Activated CD4-positive, alpha-beta memory T cell treated with anti-CD3 and anti-CD28 coated beads for 36 hours (primary cell): ENCODE data around the gene VAV3. TPM values are rescaled to one million over a fixed set of nuclear protein-coding genes. Genes with fewer than 3 reads are reported as not detected.

ENCODE experiments used
- CTCF ChIA-PET: fragments of 350-600 bp; sonication (Branson Sonifier 250); formaldehyde crosslinking; loops from one replicate; lab custom pipeline; 2021; ENCODE audit warnings: antibody characterized with exemption, inconsistent platforms; lab: Charles Lee
- POLR2A ChIA-PET: fragments of 350-600 bp; sonication (Branson Sonifier 250); formaldehyde crosslinking; loops from one replicate; lab custom pipeline; 2021; ENCODE audit warnings: antibody characterized with exemption; lab: Charles Lee
- DNase-seq: peaks from one replicate; pipeline ENCODE4 v3.0.0-alpha.2; 2020
- H3K27ac Mint-ChIP-seq: one replicate; pipeline ENCODE4 v1.8.0; 2021; ENCODE audit warnings: mixed read lengths
- H3K27me3 Mint-ChIP-seq: one replicate; pipeline ENCODE4 v1.8.0; 2021; ENCODE audit warnings: mixed read lengths
- H3K36me3 Mint-ChIP-seq: one replicate; pipeline ENCODE4 v1.8.0; 2021; ENCODE audit warnings: mixed read lengths
- H3K4me1 Mint-ChIP-seq: one replicate; pipeline ENCODE4 v1.8.0; 2021; ENCODE audit warnings: low read depth, mixed read lengths
- H3K4me3 Mint-ChIP-seq: one replicate; pipeline ENCODE4 v1.8.0; 2021; ENCODE audit warnings: mild to moderate bottlenecking, mixed read lengths
- H3K9me3 Mint-ChIP-seq: one replicate; pipeline ENCODE4 v1.8.0; 2021; ENCODE audit warnings: mixed read lengths
- intact Hi-C: fragments of 100-400 bp; cut with micrococcal nuclease; formaldehyde crosslinking; loops from one replicate; pipeline ENCODE4 v1.15.1; 2023
- total RNA-seq, 2 experiments: library from RNA; stranded (reverse); gene quantifications; one replicate each; pipeline ENCODE4 v1.2.3, GENCODE V29; 2021

The VAV3 gene
- total RNA-seq, 2 experiments from 2014 or later = 2.3 to 3.3 TPM

DNA sequence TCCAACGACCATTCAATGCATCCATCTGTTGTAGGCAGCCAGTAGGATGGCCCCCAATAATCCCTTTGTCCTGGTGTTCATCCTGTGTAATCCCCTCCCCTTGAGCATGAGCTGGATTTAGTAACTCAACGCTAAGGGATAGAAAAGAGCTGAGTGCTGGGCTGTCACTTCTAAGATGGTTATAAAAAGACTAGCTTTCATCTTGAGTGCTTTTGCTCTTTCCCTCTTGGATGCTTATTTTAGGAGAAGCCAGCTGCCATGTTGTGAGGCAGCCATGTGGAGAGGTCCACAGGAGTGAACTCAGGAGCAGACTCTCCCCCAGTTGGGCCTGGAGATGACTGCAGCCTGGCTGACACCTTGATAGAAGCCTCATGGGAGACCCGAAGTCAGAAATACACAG is 401.5 kb downstream of the VAV3 start:
- no peak overlapping the region for H3K4me3 Mint-ChIP-seq
- ChIA-PET CTCF (no interaction called here), POLR2A (no interaction called here)
- DNase-seq = no peak
- intact Hi-C loops = no loop called here
- H3K9me3 Mint-ChIP-seq = no peaks in the 10 kb centered on the region
- H3K4me1 Mint-ChIP-seq = no peaks in the 10 kb centered on the region
- no peak overlapping the region for H3K27ac Mint-ChIP-seq
- no peaks in the 10 kb centered on the region for H3K36me3 Mint-ChIP-seq
- no peaks in the 10 kb centered on the region for H3K27me3 Mint-ChIP-seq

DNA sequence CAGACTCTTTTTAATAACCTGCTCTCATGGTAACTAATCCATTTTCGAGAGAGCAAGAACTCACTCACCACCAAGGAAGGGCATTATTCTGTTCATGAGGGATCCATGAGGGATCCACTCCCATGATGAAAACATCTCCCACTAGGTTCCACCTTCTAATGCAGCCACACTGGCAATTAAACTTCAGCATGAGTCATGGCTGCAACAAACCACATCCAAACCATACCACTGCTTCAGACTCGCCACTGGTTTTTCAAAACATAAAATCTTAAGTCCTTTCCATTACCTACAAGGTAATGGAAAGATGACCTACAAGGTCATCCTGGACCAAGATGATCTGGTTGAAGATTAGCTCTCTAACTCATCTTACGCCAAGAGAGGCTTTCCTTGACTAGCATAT is 405.1 kb downstream of the VAV3 start:
- Mint-ChIP-seq H3K4me1 (no peaks in the 10 kb centered on the region), H3K4me3 (no peak overlapping the region), H3K9me3 (no peaks in the 10 kb centered on the region), H3K36me3 (no peaks in the 10 kb centered on the region), H3K27me3 (peaks cover 1% of the 10 kb centered on the region), H3K27ac (no peak overlapping the region)
- ChIA-PET CTCF (no interaction called here), POLR2A (no interaction called here)
- intact Hi-C loops = no loop called here
- DNase-seq = no peak

DNA sequence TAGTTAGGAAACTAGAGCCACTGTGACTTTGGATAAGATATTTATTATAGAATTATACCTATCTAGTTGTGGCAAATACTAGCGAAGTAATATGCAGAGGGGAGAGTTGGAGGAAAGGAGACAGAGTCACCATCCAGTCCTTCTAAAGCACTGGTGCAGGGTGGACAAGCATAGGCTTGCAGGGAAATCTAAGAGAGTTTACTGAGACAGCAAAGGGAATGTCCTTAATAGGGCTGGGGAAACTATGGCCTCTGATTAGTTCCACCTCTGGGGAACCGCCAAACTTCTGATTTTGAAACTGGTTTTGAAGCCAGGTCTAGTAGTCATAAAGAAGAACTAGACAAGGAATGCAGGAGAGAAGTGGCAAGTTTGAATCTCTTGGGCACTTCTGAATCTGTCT is 407.9 kb downstream of the VAV3 start:
- intact Hi-C loops = no loop called here
- DNase-seq = no peak
- Mint-ChIP-seq H3K36me3 (no peaks in the 10 kb centered on the region), H3K4me3 (no peak overlapping the region), H3K27me3 (peaks cover 1% of the 10 kb centered on the region), H3K4me1 (no peaks in the 10 kb centered on the region), H3K9me3 (no peaks in the 10 kb centered on the region), H3K27ac (no peak overlapping the region)
- ChIA-PET POLR2A (no interaction called here), CTCF (no interaction called here)

DNA sequence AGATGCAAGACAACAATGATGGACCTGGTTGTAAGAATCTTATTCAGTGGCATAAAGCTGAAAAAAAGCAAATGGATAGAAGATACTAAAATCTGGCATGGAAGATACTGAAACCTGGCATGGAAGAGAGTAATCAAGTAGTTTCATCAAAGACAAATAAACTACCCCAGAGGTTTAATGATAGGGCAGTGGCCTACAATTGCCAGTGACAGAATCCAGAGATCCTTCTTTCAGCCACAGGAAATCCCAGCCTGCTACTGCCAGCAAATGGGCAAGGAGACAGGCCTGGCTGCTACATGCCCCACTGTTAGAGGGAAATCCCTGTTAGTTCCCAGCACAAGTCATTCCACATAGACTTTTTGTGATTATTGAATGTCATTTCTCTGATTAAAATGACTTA is 409.4 kb downstream of the VAV3 start:
- Mint-ChIP-seq H3K36me3 (no peaks in the 10 kb centered on the region), H3K4me3 (no peak overlapping the region), H3K9me3 (no peaks in the 10 kb centered on the region), H3K27me3 (peaks cover 1% of the 10 kb centered on the region), H3K27ac (no peak overlapping the region), H3K4me1 (no peaks in the 10 kb centered on the region)
- intact Hi-C loops = no loop called here
- no peak for DNase-seq
- ChIA-PET CTCF (no interaction called here), POLR2A (no interaction called here)

DNA sequence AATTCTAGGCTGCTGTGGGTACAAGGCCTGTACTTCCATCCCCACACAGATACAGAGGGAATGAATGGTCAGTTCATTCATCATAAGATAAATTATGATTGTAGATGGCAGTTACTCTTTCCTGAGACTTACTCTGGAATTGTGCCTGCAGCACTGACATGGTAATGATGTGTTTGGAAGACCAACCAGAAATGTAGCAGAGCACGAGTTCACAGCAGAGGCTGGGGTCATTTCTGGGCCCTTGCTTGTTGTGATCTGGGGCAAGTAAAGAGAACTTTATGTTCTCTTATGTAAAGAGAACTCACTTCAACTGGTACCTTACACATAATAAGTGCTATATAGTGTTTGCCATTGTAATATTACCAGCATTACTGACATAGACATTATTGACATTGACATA is 412.2 kb downstream of the VAV3 start:
- Mint-ChIP-seq H3K36me3 (no peaks in the 10 kb centered on the region), H3K4me3 (no peak overlapping the region), H3K27ac (no peak overlapping the region), H3K9me3 (no peaks in the 10 kb centered on the region), H3K4me1 (no peaks in the 10 kb centered on the region), H3K27me3 (peaks cover 1% of the 10 kb centered on the region)
- CTCF ChIA-PET = no interaction called here
- POLR2A ChIA-PET = no interaction called here
- DNase-seq = no peak
- intact Hi-C loops = no loop called here

DNA sequence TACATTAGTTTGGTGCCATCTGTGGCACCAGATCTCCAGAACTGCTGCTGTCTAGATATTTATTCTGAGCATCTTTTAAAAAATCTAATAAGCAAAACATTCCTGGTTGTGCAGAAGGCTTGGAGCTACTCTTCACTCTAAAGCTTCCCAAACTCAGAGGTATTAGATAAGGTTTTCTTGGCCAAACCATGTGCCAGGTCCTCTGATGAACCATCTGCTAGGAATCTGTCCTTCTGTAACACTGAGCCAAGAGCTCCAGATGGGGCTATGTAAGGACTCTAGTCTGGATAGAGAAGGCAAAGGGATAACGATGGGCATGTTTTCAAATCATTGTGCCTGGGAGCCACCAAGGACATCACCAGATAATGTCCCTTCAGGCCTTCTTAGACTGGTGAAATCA is 413.5 kb downstream of the VAV3 start:
- POLR2A ChIA-PET = no interaction called here
- intact Hi-C loops = no loop called here
- Mint-ChIP-seq H3K4me3 (no peak overlapping the region), H3K27me3 (peaks cover 1% of the 10 kb centered on the region), H3K9me3 (no peaks in the 10 kb centered on the region), H3K36me3 (no peaks in the 10 kb centered on the region), H3K4me1 (no peaks in the 10 kb centered on the region), H3K27ac (no peak overlapping the region)
- DNase-seq = no peak
- CTCF ChIA-PET = no interaction called here

DNA sequence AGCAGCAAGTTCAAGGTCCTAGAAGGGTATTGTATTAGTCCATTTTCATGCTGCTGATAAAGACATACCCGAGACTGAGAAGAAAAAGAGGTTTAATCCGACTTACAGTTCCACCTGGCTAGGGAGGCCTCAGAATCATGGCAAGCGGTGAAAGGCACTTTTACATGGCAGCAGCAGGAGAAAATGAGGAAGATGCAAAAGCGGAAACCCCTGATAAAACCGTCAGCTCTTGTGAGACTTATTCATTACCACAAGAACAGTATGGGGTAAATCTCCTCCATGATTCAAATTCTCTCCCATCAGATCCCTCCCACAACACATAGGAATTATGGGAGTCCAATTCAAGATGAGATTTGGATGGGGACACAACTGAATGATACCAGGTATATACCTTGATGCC is 414.6 kb downstream of the VAV3 start:
- H3K4me1 Mint-ChIP-seq = no peaks in the 10 kb centered on the region
- intact Hi-C loops = no loop called here
- no peak for DNase-seq
- H3K9me3 Mint-ChIP-seq = no peaks in the 10 kb centered on the region
- CTCF ChIA-PET = no interaction called here
- no peaks in the 10 kb centered on the region for H3K36me3 Mint-ChIP-seq
- POLR2A ChIA-PET = no interaction called here
- no peak overlapping the region for H3K27ac Mint-ChIP-seq
- H3K27me3 Mint-ChIP-seq = no peaks in the 10 kb centered on the region
- no peak overlapping the region for H3K4me3 Mint-ChIP-seq

DNA sequence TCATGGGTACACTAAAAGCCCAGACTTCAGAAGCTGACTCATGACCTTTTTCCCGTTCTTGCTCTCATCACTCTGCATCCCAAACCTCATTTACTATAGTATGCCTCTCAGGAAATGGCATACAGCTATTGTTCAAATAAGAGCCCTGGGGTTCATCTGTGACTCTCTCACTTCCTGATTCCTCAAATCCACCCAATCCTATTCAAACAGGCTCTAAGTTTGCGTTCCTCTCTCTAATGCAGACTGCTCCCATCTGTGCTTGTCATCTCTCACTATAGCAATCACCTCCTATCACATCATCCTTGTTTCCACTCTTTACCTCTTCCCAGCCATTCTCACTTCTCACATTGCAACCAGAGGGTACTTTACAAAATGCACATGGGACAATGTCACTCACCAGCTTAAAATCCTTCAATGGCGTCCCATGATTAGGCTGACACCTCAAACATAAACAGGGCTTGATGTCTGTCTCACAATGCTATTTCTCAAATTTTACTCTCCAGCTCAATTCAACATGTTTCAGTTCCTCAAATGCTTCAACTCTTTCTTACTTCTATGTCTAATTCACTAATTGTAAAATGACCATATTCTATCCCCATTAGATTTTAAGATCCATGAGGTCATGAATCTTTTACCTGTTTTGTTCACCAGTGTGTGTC is 415.7 kb downstream of the VAV3 start:
- H3K9me3 Mint-ChIP-seq = no peaks in the 10 kb centered on the region
- DNase-seq = no peak
- H3K27ac Mint-ChIP-seq = no peak overlapping the region
- no peaks in the 10 kb centered on the region for H3K4me1 Mint-ChIP-seq
- H3K36me3 Mint-ChIP-seq = no peaks in the 10 kb centered on the region
- CTCF ChIA-PET = no interaction called here
- intact Hi-C loops = no loop called here
- no peaks in the 10 kb centered on the region for H3K27me3 Mint-ChIP-seq
- H3K4me3 Mint-ChIP-seq = no peak overlapping the region
- POLR2A ChIA-PET = no interaction called here

DNA sequence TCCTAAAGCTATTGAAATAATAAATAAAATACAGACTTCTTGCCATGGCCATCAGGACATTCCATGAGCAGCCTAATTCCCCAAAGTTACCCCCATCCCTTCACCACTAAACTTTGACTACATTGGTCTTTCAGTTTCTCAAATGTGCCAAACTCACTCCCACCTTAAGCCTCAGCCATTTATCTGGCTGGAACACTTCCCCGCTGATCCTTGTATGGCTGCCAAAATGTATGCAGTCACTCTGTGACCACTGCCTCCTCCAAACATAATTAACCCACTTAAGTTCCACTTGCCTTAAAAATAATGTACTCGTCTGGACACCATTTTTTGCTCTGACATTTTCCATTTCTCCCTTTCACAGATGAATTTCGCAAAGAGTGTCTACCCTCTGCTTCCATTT is 416.7 kb downstream of the VAV3 start:
- Mint-ChIP-seq H3K9me3 (no peaks in the 10 kb centered on the region), H3K4me3 (no peak overlapping the region), H3K27me3 (no peaks in the 10 kb centered on the region), H3K4me1 (no peaks in the 10 kb centered on the region), H3K27ac (no peak overlapping the region), H3K36me3 (no peaks in the 10 kb centered on the region)
- no peak for DNase-seq
- ChIA-PET POLR2A (no interaction called here), CTCF (interaction anchor here (0.6 kb wide), 1 partner anchor 113 kb away, joined by 3 read pairs; no protein-coding TSS in a partner anchor)
- intact Hi-C loops = no loop called here

DNA sequence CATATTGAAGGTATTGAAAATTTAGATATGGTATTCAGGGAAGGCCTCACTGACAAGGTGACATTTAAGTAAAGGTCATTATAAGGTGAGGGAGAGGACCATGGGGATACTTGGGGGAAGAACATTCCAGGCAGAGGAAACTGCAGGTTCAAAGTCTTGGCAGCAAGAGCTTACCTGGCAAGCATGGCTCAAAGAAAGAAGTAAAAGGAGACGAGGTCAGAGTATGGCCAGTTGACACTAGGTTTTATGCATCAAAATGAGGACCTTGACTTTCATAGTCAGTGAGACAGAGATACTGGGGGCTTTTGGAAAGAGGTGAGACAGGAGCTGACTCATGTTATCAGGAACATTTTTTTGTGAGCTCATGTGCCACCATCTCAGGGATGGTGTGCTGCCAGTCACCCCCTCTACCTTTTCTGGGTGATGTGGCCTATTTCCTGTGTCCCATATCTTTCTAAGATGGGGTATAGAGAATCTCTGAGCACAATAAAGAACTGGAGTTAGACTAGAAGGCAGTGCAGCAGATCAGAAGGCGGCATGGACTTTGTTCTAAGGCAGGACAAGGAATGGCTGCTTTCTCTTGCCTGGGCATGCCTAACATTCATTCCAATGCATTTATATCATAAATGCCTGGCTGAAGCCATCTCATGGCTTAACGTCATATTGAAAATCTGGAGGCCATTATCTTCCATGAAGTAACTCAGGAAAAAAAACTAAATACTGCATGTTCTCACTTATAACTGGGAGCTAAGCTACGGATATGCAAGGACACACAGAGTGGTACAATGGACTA is 417.4 kb downstream of the VAV3 start:
- no peak overlapping the region for H3K27ac Mint-ChIP-seq
- no peaks in the 10 kb centered on the region for H3K9me3 Mint-ChIP-seq
- H3K4me3 Mint-ChIP-seq = no peak overlapping the region
- peaks cover 2% of the 10 kb centered on the region for H3K27me3 Mint-ChIP-seq
- ChIA-PET CTCF (no interaction called here), POLR2A (no interaction called here)
- no peaks in the 10 kb centered on the region for H3K36me3 Mint-ChIP-seq
- no peaks in the 10 kb centered on the region for H3K4me1 Mint-ChIP-seq
- no peak for DNase-seq
- intact Hi-C loops = no loop called here

DNA sequence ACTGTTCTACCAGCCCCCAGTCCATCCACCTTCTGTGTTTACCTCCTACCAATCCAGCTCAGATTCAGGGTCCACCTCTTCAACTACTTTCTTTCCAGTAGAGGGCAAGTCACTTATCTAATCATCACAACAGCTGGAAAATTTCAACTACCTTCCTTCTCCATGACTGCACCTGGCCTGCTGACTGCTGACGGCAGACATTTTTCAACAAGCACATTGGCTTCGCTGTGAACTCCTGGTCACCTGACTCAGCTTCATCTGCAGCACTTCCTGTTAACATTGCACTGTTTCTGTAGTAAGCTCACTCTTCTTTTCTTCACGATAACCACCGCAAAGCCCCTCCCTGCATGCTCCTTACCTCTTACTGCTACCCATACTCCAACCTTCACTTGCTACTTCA is 418.4 kb downstream of the VAV3 start:
- Mint-ChIP-seq H3K27me3 (peaks cover 2% of the 10 kb centered on the region), H3K9me3 (no peaks in the 10 kb centered on the region), H3K27ac (no peak overlapping the region), H3K4me3 (no peak overlapping the region), H3K36me3 (no peaks in the 10 kb centered on the region), H3K4me1 (no peaks in the 10 kb centered on the region)
- POLR2A ChIA-PET = no interaction called here
- CTCF ChIA-PET = no interaction called here
- intact Hi-C loops = no loop called here
- DNase-seq = no peak

DNA sequence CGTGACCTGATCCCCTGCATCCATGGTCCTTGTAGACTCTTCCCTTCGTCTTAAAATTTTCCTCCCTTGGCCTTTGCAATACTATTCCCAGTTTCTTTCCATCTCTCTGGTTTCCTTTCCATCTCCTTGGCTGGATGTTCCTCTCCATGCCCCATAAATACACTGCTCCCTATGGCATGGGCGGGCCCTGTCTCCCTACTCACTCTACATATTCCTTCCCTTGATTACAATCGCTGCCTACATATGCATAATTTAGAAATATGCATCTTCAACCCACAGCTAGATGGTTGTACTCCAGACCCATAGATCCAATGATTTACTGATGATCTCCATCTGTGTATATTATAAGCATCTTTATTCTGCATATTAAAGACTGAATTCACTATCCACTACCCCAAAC is 419.1 kb downstream of the VAV3 start:
- no peak for DNase-seq
- Mint-ChIP-seq H3K4me3 (no peak overlapping the region), H3K27me3 (peaks cover 2% of the 10 kb centered on the region), H3K36me3 (no peaks in the 10 kb centered on the region), H3K4me1 (no peaks in the 10 kb centered on the region), H3K9me3 (no peaks in the 10 kb centered on the region), H3K27ac (no peak overlapping the region)
- POLR2A ChIA-PET = no interaction called here
- CTCF ChIA-PET = no interaction called here
- intact Hi-C loops = no loop called here

DNA sequence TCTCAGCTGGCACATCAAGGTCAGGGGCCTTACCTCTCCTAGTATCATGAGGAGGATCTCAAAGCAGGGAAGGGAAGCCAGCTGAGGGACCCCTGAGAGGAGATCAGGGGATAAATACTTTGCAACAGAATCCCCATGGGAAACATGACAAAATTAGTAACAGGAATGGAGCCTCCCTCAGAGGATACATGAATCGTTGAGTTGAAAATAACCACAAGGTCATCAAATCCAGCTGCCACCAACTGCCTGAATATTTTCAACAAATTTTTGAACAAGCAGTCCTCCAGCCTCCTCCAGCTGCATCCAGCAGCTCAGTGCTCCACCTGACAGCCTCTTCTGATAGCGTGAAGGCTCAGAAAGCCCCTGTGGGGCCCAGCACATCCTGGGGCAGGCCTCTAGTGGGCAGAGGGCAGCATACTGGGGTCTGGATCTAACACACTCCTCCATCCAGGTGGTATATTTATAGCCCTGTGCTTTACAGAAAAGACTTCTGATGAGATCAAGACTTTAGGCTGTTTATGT is 419.9 kb downstream of the VAV3 start:
- H3K4me3 Mint-ChIP-seq = no peak overlapping the region
- H3K27me3 Mint-ChIP-seq = peaks cover 2% of the 10 kb centered on the region
- H3K27ac Mint-ChIP-seq = no peak overlapping the region
- DNase-seq = no peak
- H3K36me3 Mint-ChIP-seq = no peaks in the 10 kb centered on the region
- intact Hi-C loops = no loop called here
- CTCF ChIA-PET = interaction anchor here (0.6 kb wide), 1 partner anchor 409 kb away, joined by 5 read pairs; no protein-coding TSS in a partner anchor
- POLR2A ChIA-PET = no interaction called here
- no peaks in the 10 kb centered on the region for H3K4me1 Mint-ChIP-seq
- H3K9me3 Mint-ChIP-seq = no peaks in the 10 kb centered on the region
